Astrocyte (in vitro differentiated cells and primary cell): Measurements from ENCODE around the gene SCN2B.

Source experiments
- CTCF ChIP-seq: IDR thresholded peaks from 2 replicates; pipeline ENCODE4 v1.5.1; 2011; ENCODE audit warnings: low read depth, mild to moderate bottlenecking, inconsistent platforms, low read length, moderate library complexity; ENCODE audit not compliant: insufficient read depth
- EZH2 ChIP-seq: IDR thresholded peaks from 2 replicates; pipeline ENCODE4 v1.6.1; 2012; ENCODE audit warnings: mild to moderate bottlenecking, low read length, inconsistent platforms; ENCODE audit not compliant: insufficient read depth

DNA sequence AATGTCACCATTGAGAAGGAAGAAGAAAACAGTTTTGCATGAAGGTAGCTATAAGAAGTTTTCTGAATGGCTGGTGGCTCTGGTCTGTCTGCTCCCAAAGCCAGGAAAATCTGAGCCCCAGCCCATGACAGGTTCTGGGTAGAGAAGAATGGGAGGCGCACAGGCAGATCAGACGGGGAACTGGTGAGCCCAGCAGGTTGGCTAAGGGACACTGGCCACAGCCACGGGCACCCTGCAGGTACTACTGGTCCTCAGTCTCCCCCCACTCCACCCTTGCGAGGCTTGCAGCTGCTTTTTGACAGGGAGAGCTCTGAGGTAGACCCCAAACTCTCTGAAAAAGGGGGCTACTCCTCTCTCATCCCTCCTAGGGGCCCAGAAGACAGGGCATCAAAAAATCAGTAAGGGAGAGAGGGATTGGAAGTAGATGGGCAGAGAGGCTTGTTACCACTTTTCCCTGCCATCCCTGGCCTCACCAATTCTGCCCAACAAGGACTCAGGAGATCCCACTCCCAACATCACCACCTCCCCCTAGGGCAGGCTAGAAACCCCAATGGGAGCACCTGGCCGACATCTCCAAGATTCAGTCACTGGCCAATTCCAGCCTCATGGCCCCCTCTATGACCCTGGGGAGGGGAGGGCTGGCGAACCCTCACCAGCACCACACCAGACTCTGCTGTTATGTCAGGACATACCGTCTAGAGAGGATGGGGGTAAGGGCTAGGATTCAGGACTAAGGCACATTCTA lies 41.2 kb downstream of the SCN2B start:
- no peak for TF ChIP-seq CTCF
- TF ChIP-seq EZH2 = no peak
